Transverse colon (tissue), 4 donors: ENCODE results near the gene GRAMD2B. TPM values are rescaled to one million over a fixed set of nuclear protein-coding genes. Genes with fewer than 3 reads are reported as not detected.

Experiments used
- DNase-seq: peaks from one replicate; pipeline ENCODE4 v3.0.0-alpha.2; 2019
- H3K27ac ChIP-seq, 4 donors: fragments of 200-600 bp; sonication (generic); 2 replicates each; pipeline ENCODE4 v1.5.1; 2016 to 2018; ENCODE audit warnings: inconsistent platforms in 4 of 4
- H3K27me3 ChIP-seq: fragments of 200-600 bp; sonication (generic); 2 replicates; pipeline ENCODE4 v1.5.1; 2017; ENCODE audit warnings: inconsistent platforms
- H3K36me3 ChIP-seq, 4 donors: fragments of 200-600 bp; sonication (generic); 2 replicates each; pipeline ENCODE4 v1.5.1; 2017 to 2019; ENCODE audit warnings: inconsistent platforms in 4 of 4
- H3K4me1 ChIP-seq, 4 donors: fragments of 200-600 bp; sonication (generic); 2 replicates each; pipeline ENCODE4 v1.5.1; 2017 to 2020; ENCODE audit warnings: inconsistent platforms in 4 of 4
- H3K4me3 ChIP-seq, 4 donors: fragments of 200-600 bp; sonication (generic); 1 replicate in 1 of 4; 2 replicates in 3 of 4; pipeline versions ENCODE4 v1.5.1 to v1.6.1; 2017 to 2019; ENCODE audit warnings: inconsistent platforms in 4 of 4
- H3K9me3 ChIP-seq, 2 donors: fragments of 200-600 bp; sonication (generic); 2 replicates each; pipeline ENCODE4 v1.5.1; 2017 to 2019; ENCODE audit warnings: inconsistent platforms in 2 of 2
- EP300 ChIP-seq: sonication (generic); formaldehyde crosslinking; IDR thresholded peaks from one replicate; pipeline ENCODE4 v1.6.1; 2017; ENCODE audit warnings: antibody characterized with exemption, low read depth
- POLR2A ChIP-seq: fragments of 450-650 bp; IDR thresholded peaks from one replicate; pipeline ENCODE4 v1.6.1; 2016; ENCODE audit warnings: antibody characterized with exemption, mild to moderate bottlenecking, moderate library complexity
- POLR2AphosphoS5 ChIP-seq, 3 donors: sonication (generic); formaldehyde crosslinking; IDR thresholded peaks; one replicate each; pipeline ENCODE4 v1.6.1; 2016; ENCODE audit warnings: antibody characterized with exemption in 3 of 3
- WGBS, 2 donors: methylation state at CpG; one replicate each; pipeline ENCODE4 v1.1.5; 2018; ENCODE audit warnings: low coverage in 1 of 2; 5-methylcytosine and 5-hydroxymethylcytosine counted together
- in situ Hi-C, 4 donors: fragments of 200-750 bp; cut with MboI; loops; one replicate each; pipeline versions ENCODE4 v1.15.0 to v1.15.1; 2017; ENCODE audit warnings: low sequenced_read_pairs in 3 of 4, low pct_ligation_motif_present in 1 of 4, low pct_unique_long_range_greater_than_20kb in 1 of 4
- intact Hi-C: fragments of 100-400 bp; cut with DNase I; formaldehyde crosslinking; loops from one replicate; pipeline ENCODE4 v1.15.1; 2023; ENCODE audit warnings: low total_unique reads
- total RNA-seq, 4 donors: library from RNA; depleted of rRNA; stranded (reverse); fragments of >200 nt; gene quantifications; one replicate each; pipeline ENCODE4 v1.1.0, GENCODE V29; 2016
- TF ChIP-seq, protein P1 (sequence below), 5 experiments: fragments of 200-600 bp in 3 of 5; fragments of 450-650 bp in 2 of 5; sonication (generic) in 3 of 5; IDR thresholded peaks; 1 replicate in 2 of 5; 2 replicates in 3 of 5; pipeline ENCODE4 v1.5.1; 2016 to 2017; ENCODE audit warnings: antibody characterized with exemption in 5 of 5, inconsistent platforms in 3 of 5, mild to moderate bottlenecking in 2 of 5, moderate library complexity in 1 of 5

Gene GRAMD2B
- total RNA-seq, 4 donors from 2014 or later: 93.9 to 191 (median 161) TPM

DNA sequence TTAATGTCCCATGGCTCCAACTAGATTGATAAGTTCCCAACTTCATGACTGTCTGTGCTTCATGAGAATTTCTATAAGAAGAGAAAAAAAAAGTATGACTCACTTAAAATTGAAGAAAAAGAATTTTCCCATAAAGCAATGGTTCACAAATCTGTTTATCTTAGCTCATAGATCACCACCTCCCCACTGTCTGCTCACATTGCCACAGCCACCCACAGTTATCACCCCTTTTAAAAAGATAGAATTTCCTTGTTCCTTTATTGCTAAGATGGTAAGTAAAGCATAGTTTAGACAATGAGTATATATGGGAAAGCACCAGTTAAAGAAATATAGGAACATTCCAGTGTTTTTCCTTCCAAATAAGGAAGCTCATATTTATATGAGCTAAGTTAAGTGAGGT is 104.7 kb downstream of the GRAMD2B start:
- Histone ChIP-seq H3K4me3 (no peak overlapping the region), H3K27me3 (no peaks in the 10 kb centered on the region), H3K36me3 (no peaks in the 10 kb centered on the region), H3K4me1 (peaks cover 13 to 38% (median 21%) of the 10 kb centered on the region in 4 donors), H3K9me3 (no peaks in the 10 kb centered on the region), H3K27ac (peak overlapping the region in 2 of 4 donors; percentile 8 to 9)
- intact Hi-C loops (no loop called here), in situ Hi-C loops (no loop called here)
- DNase-seq: no peak
- no peak for TF ChIP-seq EP300
- TF ChIP-seq, protein P1, sequence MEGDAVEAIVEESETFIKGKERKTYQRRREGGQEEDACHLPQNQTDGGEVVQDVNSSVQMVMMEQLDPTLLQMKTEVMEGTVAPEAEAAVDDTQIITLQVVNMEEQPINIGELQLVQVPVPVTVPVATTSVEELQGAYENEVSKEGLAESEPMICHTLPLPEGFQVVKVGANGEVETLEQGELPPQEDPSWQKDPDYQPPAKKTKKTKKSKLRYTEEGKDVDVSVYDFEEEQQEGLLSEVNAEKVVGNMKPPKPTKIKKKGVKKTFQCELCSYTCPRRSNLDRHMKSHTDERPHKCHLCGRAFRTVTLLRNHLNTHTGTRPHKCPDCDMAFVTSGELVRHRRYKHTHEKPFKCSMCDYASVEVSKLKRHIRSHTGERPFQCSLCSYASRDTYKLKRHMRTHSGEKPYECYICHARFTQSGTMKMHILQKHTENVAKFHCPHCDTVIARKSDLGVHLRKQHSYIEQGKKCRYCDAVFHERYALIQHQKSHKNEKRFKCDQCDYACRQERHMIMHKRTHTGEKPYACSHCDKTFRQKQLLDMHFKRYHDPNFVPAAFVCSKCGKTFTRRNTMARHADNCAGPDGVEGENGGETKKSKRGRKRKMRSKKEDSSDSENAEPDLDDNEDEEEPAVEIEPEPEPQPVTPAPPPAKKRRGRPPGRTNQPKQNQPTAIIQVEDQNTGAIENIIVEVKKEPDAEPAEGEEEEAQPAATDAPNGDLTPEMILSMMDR (IDR thresholded peaks at IDR 0.05): no peak

DNA sequence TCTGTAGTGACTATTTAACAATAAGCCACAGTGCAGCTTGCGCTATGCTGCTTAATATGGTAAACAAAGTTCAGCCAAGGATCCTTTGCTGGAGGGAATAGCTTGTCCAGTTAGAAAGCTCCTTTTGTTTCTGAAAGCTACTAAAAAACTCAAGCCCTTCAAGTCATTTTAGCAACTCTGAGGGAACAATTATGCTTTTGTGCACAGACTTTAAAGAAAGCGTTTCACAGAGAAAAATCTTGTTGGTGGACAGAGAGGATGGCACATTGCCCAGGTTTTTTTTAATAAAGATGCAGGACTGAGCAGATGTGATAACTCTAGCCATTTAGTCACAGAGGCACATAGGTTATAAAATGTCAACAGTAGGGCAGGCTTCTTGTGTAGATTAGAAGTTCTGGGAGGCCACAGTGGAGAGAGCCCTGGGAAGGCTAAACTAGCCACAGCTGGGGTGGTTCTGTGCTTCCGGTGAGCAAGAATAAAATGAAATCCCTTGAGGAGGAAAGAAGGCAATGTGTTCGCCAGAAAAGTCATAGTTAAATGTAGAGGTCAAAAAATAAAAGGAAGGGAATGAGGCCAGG is 108.4 kb downstream of the GRAMD2B start:
- intact Hi-C loops: no loop called here
- TF ChIP-seq POLR2A: no peak
- no peak for TF ChIP-seq POLR2AphosphoS5 (IDR thresholded peaks at IDR 0.05)
- TF ChIP-seq EP300: no peak
- TF ChIP-seq, protein P1 (IDR thresholded peaks at IDR 0.05): no peak
- no peaks in the 10 kb centered on the region for H3K27me3 ChIP-seq
- peaks cover 8 to 25% (median 15%) of the 10 kb centered on the region in 4 donors for H3K4me1 ChIP-seq
- H3K9me3 ChIP-seq: no peaks in the 10 kb centered on the region
- H3K36me3 ChIP-seq: no peaks in the 10 kb centered on the region
- peak overlapping the region; percentile 50 to 70 (median 54) for H3K27ac ChIP-seq
- in situ Hi-C loops: loop anchor here in 2 of 4 donors (10.0 kb wide), 1 partner anchor 177 kb away; no protein-coding TSS in a partner anchor
- 36 to 39% methylated on average over 2 to 4 of the region's 4 CpGs for WGBS, 2 donors
- DNase-seq: no peak
- no peak overlapping the region for H3K4me3 ChIP-seq

- TF ChIP-seq EP300: no peak
- TF ChIP-seq POLR2AphosphoS5 (IDR thresholded peaks at IDR 0.05): no peak
- no peak for TF ChIP-seq POLR2A
- TF ChIP-seq, protein P1 (IDR thresholded peaks at IDR 0.05): no peak
- in situ Hi-C loops (loop anchor here in 2 of 4 donors (10.0 kb wide), 1 partner anchor 180 kb away; no protein-coding TSS in a partner anchor), intact Hi-C loops (no loop called here)
- no peak for DNase-seq
- Histone ChIP-seq H3K9me3 (no peaks in the 10 kb centered on the region), H3K4me1 (peaks cover 8 to 33% (median 17%) of the 10 kb centered on the region in 4 donors), H3K27ac (no peak overlapping the region), H3K36me3 (no peaks in the 10 kb centered on the region), H3K27me3 (no peaks in the 10 kb centered on the region), H3K4me3 (no peak overlapping the region)
- 100% methylated on average over 1 of the region's 1 CpG; no CpG with 5 or more reads in 1 of the 2 donors for WGBS, 2 donors
Measured at GRCh38 chr5:126534553-126534952, 111.3 kb downstream of the GRAMD2B start.

- in situ Hi-C loops: loop anchor here (5.0 to 10.0 kb wide), 2 partner anchors 181 to 184 kb away; no protein-coding TSS in a partner anchor
- 93% methylated on average over 3 to 4 of the region's 4 CpGs for WGBS, 2 donors
- TF ChIP-seq, protein P1 (IDR thresholded peaks at IDR 0.05): no peak
- TF ChIP-seq EP300 (no peak), POLR2A (no peak), POLR2AphosphoS5 (IDR thresholded peaks at IDR 0.05) (no peak)
- intact Hi-C loops: no loop called here
- peak overlapping the region in 2 of 4 donors; percentile 21 to 22 for H3K27ac ChIP-seq
- H3K27me3 ChIP-seq: no peaks in the 10 kb centered on the region
- peaks cover 8 to 32% (median 14%) of the 10 kb centered on the region in 4 donors for H3K4me1 ChIP-seq
- H3K4me3 ChIP-seq: no peak overlapping the region
- no peaks in the 10 kb centered on the region for H3K36me3 ChIP-seq
- DNase-seq: no peak
- no peaks in the 10 kb centered on the region for H3K9me3 ChIP-seq
Measured at GRCh38 chr5:126535856-126536545, 112.8 kb downstream of the GRAMD2B start.
